Posterior vena cava (tissue), 2 donors: Measurements from ENCODE around the gene CAMP. TPM values are rescaled to one million over a fixed set of nuclear protein-coding genes. Genes with fewer than 3 reads are reported as not detected.
"Not testable (repeated sequence)": the region's sequence is repeated elsewhere in the genome, so short reads cannot be mapped to it uniquely, and the experiment has no call there.

ENCODE experiments used
- DNase-seq: peaks from one replicate; pipeline ENCODE4 v3.0.0-alpha.2; 2020; ENCODE audit warnings: low spot score
- intact Hi-C, 2 donors: fragments of 100-400 bp; cut with DNase I; formaldehyde crosslinking; loops; one replicate each; pipeline versions ENCODE4 v1.14.1 to v1.14.2; 2022 to 2023
- total RNA-seq, 2 donors: library from RNA; stranded (reverse); fragmentation: NEBNext Ultra II Directional; extraction: Animal tissue kit (Norgen Biotek cat#: 25700); gene quantifications; one replicate each; pipeline ENCODE4 v1.2.1, GENCODE V29; 2021
- donor health status: DM: yes; HTN: yes; CAD: no.
- donor health status: DM: yes; HTN: yes; CAD: no.

Gene CAMP
- total RNA-seq, 2 donors from 2014 or later: not detected

DNA sequence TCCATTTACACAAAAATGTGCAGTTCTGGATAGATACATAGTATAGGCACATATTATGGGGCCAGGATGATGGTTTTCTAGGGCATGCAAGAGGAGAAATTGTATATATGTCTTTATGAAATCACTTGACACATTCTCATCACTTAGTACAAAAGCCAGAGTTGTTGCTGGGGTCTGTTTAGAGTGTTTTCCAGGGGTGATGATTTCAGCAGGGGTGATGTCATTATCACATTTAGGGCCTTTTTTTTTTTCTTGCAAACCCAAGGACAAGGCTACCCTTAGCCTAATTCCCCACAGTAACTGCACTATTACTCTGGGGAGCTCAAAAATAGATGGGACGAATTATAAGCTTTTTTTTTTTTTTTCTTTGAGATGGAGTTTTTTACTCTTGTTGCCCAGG is 21.2 kb downstream of the CAMP start:
- intact Hi-C loops: no loop called here
- no peak for DNase-seq

DNA sequence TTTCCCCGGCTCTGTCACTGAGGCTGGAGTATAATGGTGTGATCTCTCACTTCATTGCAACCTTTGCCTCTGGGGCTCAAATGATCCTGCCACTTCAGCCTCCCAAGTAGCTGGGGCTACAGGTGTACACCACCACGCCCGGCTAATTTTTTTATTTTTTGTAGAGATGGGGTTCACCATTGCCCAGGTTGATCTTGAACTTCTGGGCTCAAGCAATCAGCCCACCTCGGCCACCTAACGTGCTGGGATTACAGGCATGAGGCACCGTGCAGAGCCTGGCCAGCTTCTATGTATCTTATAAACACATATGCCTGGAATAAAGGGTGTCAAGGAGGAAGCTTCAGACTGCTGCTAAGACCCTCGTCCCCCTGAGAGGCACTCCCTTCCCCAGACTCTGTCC is 21.8 kb downstream of the CAMP start:
- no peak for DNase-seq
- intact Hi-C loops: no loop called here

DNA sequence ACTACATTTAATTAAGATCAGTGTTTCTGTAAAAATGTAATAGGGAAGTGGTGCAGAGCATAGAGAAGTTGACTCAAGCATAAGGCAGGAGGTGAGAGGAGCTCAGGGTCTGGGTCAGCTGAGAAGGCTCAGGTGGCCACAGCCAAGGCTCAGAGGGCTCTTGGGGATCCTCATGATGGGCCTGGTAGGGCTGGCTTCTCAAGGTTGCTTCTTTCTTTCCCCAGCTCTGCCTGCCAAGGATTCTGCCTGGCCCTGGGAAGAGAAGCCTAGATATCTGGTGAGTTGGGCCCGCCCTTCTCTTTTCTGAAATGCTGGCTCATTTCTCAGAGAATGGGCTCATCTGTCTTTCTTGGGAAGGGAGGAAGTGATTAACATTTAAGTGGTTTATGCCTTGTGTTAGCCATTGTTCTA is 24.1 kb downstream of the CAMP start:
- intact Hi-C loops: no loop called here
- peak; percentile 67 for DNase-seq

DNA sequence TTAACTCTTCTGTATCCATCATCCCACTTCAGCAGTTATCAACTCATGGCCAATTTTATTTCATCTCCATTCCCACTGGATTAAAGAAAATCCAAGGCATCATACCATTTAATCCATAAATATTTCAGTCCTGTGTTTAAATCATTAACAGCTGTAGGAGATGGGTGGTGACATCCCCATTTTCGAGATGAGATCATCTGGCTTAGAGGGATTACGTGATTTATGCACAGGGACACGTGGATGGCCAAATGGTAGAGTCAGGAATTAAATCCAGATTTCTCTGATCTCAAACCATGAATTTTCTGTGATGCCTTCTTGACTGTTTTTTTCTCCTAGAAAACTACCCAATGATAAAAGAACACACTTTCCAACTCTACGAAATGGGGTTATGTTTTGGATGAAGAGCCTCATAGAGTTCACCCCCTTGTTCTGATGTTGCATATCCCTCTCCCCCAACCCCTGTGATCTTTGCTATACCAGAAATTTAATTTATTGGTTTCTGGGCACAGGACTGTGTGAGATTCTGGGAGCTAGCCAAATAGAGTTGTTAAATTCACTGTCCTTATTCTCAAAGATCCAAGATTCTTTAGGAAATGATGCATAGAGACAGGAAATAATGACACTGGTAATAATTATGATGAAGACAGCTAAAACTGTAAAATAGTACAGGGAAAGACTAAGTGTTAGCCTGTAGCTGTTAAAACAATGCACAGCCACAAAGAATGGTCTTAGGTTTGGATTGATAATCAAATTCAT is 25.0 kb downstream of the CAMP start:
- DNase-seq: no peak
- intact Hi-C loops: no loop called here

DNA sequence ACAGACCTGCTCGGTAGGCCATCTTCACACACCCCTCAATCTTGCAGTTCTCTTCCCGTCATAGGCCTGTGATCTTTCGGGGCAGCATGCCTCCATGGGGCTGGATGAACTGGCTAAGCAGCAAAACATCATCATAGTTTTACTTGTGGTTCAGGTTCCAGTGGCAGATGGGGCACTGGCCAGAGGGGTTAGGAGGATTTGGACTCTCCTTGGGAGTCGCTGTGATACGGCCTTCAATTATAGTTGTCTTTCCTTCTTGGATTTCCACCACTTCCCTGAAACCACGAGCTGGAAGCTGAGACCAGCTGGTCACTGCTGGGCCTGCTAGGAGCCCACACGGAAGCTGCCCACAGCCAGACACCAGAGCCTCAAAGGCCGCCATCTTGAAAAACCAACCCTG is 33.3 kb downstream of the CAMP start:
- no peak for DNase-seq
- intact Hi-C loops: no loop called here

DNA sequence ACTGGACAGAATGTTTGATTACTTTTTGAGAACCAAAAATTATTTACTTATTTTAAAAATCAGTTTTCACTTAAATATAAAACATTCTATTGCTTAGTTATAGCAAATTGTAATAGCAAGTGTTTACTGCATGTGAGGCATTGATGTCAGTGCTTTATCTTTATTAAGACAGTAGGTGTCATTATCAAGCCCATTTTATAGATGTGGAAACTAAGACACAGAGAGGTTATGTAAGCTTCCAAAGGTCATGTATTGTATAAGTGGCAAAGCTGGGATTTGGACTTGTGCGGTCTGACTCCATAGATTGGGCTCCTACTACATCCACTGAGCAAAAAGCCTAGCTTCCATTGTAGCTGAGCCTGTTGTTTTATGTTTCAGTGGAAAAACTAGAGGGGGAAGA is 35.2 kb downstream of the CAMP start:
- DNase-seq: no peak
- intact Hi-C loops: no loop called here

DNA sequence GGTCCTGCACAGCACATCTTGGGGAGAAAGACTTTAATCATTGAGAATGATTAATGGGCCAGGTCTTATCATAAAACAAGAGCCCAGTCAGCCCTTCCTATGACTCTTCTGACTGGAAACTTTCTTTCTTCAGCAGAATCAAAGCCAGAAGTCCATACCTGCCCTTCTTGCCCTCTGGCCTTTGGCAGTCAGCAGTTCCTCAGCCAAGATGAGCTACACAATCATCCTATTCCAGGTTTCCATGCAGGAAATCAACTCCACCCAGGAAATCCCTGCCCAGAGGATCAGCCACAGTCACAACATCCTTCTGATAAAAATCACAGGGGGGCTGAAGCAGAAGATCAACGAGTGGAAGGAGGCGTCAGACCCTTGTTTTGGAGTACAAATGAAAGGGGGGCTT is 44.5 kb downstream of the CAMP start:
- intact Hi-C loops: no loop called here
- no peak for DNase-seq

DNA sequence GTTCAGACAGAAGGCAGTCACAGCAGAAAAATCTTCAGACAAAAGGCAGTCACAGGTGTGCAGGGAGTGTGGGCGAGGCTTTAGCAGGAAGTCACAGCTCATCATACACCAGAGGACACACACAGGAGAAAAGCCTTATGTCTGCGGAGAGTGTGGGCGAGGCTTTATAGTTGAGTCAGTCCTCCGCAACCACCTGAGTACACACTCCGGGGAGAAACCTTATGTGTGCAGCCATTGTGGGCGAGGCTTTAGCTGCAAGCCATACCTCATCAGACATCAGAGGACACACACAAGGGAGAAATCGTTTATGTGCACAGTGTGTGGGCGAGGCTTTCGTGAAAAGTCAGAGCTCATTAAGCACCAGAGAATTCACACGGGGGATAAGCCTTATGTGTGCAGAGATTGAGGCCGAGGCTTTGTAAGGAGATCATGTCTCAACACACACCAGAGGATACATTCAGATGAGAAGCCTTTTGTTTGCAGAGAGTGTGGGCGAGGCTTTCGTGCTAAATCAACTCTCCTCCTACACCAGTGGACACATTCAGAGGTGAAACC is 45.2 kb downstream of the CAMP start:
- DNase-seq: no peak
- intact Hi-C loops: no loop called here

DNA sequence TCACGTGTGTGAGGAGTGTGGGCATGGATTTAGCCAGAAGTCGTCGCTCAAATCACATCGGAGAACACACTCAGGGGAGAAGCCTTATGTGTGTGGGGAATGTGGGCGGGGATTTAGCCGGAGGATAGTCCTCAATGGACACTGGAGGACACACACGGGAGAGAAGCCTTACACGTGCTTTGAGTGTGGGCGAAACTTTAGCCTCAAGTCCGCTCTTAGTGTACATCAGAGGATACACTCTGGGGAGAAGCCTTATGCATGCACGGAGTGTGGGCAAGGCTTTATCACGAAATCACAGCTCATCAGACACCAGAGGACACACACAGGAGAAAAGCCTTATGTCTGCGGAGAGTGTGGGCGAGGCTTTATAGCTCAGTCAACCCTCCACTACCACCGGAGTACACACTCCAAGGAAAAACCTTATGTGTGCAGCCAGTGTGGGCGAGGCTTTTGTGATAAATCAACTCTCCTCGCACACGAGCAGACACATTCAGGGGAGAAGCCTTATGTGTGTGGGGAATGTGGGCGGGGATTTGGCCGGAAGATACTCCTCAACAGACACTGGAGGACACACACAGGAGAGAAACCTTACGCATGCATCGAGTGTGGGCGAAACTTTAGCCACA is 45.8 kb downstream of the CAMP start:
- no peak for DNase-seq
- intact Hi-C loops: no loop called here

DNA sequence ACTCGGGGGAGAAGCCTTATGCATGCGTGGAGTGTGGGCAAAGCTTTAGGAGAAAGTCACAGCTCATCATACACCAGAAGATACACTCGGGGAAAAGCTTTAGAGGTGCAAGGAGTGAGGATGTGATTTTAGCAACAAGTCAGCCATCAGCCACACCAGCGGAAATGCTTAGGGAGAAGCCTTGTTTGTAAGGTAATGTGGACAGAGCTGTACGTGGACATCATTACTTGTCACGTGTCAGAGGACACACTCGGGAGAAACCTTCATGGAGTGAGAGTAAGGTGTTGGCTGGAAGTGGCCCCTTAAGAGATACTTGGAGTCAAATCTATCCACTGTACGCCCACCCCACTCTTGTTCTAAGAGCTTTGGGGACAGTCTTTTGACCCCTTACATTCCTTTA is 46.3 kb downstream of the CAMP start:
- intact Hi-C loops: no loop called here
- no peak for DNase-seq

DNA sequence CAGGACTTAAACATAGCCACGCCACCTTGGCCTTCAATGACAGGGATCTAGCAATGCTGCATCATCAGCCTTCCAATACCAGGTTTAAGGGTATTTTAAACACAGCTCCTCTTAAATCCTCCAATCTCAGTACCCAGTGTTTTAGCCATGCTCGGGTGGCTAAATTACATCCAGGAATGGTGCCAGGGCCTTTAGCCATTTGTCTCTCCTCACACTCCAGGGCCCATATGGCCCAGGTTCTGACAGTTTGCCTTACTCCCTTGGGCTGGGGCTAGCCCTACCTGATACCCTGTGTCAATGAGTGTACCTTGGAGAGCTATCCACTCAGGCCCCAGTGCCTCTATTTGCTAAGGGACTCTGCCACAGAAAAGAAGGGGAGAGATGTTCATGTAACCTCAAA is 47.0 kb downstream of the CAMP start:
- no peak for DNase-seq
- intact Hi-C loops: loop anchor here (5.0 to 10.0 kb wide), 2 partner anchors 167 to 274 kb away; no protein-coding TSS in a partner anchor

DNA sequence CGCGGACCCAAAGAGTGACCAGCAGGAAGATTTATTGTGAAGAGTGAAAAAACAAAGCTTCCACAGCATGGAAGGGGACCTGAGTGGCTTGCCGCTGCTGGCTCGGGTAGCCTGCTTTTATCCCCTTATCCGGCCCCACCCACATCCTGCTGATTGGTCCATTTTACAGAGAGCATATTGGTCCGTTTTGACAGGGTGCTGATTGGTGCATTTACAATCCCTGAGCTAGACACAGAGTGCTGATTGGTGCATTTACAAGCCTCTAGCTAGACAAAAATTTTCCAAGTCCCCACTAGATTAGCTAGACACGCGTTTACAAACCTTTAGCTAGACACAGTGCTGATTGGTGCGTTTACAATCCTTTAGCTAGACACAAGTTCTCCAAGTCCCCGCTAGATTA is 47.9 kb downstream of the CAMP start:
- DNase-seq: not testable (repeated sequence)
- intact Hi-C loops: loop anchor here (5.0 to 10.0 kb wide), 2 partner anchors 166 to 274 kb away; no protein-coding TSS in a partner anchor

DNA sequence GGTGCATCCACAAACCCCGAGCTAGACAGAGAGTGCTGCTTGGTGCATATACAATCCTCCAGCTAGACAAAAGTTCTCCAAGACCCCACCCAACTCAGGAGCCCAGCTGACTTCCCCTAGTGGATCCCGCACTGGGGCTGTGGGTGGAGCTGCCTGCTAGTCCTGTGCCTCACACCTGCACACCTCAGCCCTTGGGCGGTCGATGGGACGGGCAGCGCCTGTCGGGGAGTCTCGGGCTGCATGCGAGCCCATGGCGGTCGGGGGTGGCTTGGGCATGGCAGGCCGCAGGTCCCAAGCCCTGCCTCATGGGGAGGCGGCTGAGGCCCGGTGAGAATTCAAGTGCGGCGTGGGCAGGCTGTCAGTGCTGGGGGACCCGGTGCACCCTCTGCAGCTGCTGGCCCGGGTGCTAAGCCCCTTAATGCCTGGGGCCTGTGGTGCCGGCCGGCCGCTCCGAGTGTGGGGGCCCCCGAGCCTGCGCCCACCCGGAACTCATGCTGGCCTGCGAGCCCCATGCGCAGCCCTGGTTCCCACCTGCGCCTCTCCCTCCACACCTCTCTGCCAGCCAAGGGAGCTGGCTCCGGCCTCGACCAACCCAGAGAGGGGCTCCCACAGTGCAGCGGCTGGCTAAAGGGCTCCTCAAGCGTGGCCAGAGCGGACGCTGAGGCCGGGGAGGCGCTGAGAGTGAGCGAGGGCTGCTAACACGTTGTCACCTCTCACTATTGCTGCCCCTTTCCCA is 48.6 kb downstream of the CAMP start:
- intact Hi-C loops: loop anchor here (5.0 to 10.0 kb wide), 2 partner anchors 165 to 273 kb away; no protein-coding TSS in a partner anchor
- no peak for DNase-seq

DNA sequence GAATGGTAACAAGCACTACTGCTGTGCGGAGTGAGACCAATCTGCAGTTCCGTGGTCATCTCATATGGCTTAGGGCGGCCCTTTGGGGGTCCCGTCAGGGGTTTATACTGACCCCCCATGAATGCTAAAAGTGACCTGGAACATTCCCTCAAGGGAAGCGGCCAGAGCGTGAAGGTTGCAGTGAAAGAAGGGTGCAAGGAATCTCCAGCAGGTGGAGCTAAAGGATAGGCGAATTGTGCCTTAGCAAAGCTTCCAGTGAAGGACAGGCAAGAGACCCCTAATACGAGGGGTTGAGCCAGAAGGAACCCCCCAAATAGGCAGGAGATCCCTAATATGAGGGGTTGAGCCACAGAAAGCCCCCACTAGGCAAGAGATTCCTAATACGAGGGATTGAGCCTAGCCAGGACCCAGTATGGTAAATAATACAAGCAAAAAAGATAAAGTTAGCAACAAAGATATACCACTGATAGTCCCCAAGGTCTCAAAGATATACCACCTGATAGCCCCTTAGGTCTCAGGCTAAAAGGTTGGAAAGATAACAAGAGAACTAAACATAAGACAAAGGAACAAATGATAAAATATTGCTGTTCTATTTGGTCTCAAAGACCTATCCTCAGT is 50.4 kb downstream of the CAMP start:
- intact Hi-C loops: loop anchor here (5.0 to 10.0 kb wide), 2 partner anchors 164 to 271 kb away; no protein-coding TSS in a partner anchor
- no peak for DNase-seq

DNA sequence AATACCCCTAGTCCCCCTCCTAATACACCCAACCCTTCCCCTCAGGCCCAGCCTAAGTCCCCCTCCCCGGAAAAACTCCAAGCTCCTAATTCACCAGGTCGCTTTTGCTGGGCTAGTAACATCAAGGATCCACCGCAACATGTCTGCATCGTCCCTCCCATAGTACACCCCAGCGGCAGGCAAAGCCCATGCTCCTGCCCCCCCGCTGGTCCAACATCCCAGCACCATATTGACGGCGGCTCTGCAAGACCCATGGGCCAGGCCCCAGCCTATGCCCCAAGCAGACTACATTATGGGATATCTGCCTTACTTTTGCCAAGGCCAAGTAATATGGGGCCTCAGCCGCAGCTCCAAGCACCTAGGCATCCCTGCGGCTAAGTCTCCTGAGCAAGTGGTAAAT is 51.2 kb downstream of the CAMP start:
- DNase-seq: no peak

More for the DNA sequence above, 51.2 kb downstream of the CAMP start:
- intact Hi-C loops: loop anchor here (5.0 to 10.0 kb wide), 2 partner anchors 163 to 270 kb away; no protein-coding TSS in a partner anchor
